Loucy (cell line): ENCODE results near the gene C2orf49.

Experiments used
- H2AFZ ChIP-seq: fragments of 200-600 bp; sonication (generic); 2 replicates; pipeline ENCODE4 v1.6.0; 2016; ENCODE audit warnings: antibody characterized with exemption, mild to moderate bottlenecking, low read length, moderate library complexity
- H3F3A ChIP-seq: fragments of 200-600 bp; 2 replicates; pipeline ENCODE4 v1.6.0; 2016; ENCODE audit warnings: antibody characterized with exemption, low read depth, mild to moderate bottlenecking
- H3K27me3 ChIP-seq: fragments of 200-600 bp; sonication (generic); 2 replicates; pipeline ENCODE4 v1.6.1; 2014; ENCODE audit warnings: low read length, mild to moderate bottlenecking; ENCODE audit not compliant: insufficient read depth, poor library complexity, severe bottlenecking
- H3K36me3 ChIP-seq: fragments of 200-600 bp; sonication (generic); 2 replicates; pipeline ENCODE4 v1.6.1; 2016; ENCODE audit warnings: low read length; ENCODE audit not compliant: insufficient read depth
- H3K4me1 ChIP-seq: fragments of 200-600 bp; sonication (generic); 2 replicates; pipeline ENCODE4 v1.5.1; 2014; ENCODE audit warnings: low read length, mild to moderate bottlenecking; ENCODE audit not compliant: insufficient read depth, poor library complexity, severe bottlenecking
- H3K4me2 ChIP-seq: fragments of 200-600 bp; sonication (generic); 2 replicates; pipeline ENCODE4 v1.6.0; 2014; ENCODE audit warnings: antibody characterized with exemption, low read length, low read depth, mild to moderate bottlenecking; ENCODE audit not compliant: poor library complexity, severe bottlenecking
- H3K4me3 ChIP-seq: fragments of 200-600 bp; sonication (generic); 2 replicates; pipeline ENCODE4 v1.5.1; 2014; ENCODE audit warnings: low read length, mild to moderate bottlenecking, mixed read lengths; ENCODE audit not compliant: poor library complexity, severe bottlenecking
- H3K79me2 ChIP-seq: fragments of 200-600 bp; sonication (generic); 2 replicates; pipeline ENCODE4 v1.6.1; 2014; ENCODE audit warnings: low read length; ENCODE audit not compliant: insufficient read depth
- H3K9ac ChIP-seq: fragments of 200-600 bp; sonication (generic); 2 replicates; pipeline ENCODE4 v1.6.0; 2014; ENCODE audit warnings: mild to moderate bottlenecking, low read depth, low read length, moderate library complexity; ENCODE audit not compliant: poor library complexity, severe bottlenecking
- H3K9me2 ChIP-seq: fragments of 200-600 bp; sonication (generic); replicated peaks from 2 replicates; pipeline ENCODE4 v1.6.1; 2016; ENCODE audit warnings: low read depth, low read length, mixed read lengths
- H3K9me3 ChIP-seq: fragments of 200-600 bp; sonication (generic); 2 replicates; pipeline ENCODE4 v1.6.1; 2014; ENCODE audit warnings: mild to moderate bottlenecking, antibody characterized with exemption, low read length, low read depth; ENCODE audit not compliant: insufficient read depth
- H4K20me1 ChIP-seq: fragments of 200-600 bp; sonication (generic); 2 replicates; pipeline ENCODE4 v1.6.0; 2014; ENCODE audit warnings: antibody characterized with exemption, low read length, mild to moderate bottlenecking; ENCODE audit not compliant: insufficient read depth, poor library complexity, severe bottlenecking
- EZH2phosphoT487 ChIP-seq: fragments of 200-600 bp; IDR thresholded peaks from 2 replicates; pipeline ENCODE4 v1.6.1; 2018; ENCODE audit warnings: antibody characterized with exemption, mild to moderate bottlenecking, moderate library complexity, borderline replicate concordance
- TF ChIP-seq, protein P1 (sequence below): fragments of 200-600 bp; sonication (generic); conservative IDR thresholded peaks from 2 replicates; pipeline ENCODE4 v1.5.1; 2014; ENCODE audit warnings: mild to moderate bottlenecking, antibody characterized with exemption, low read length

C2orf49 gene

DNA sequence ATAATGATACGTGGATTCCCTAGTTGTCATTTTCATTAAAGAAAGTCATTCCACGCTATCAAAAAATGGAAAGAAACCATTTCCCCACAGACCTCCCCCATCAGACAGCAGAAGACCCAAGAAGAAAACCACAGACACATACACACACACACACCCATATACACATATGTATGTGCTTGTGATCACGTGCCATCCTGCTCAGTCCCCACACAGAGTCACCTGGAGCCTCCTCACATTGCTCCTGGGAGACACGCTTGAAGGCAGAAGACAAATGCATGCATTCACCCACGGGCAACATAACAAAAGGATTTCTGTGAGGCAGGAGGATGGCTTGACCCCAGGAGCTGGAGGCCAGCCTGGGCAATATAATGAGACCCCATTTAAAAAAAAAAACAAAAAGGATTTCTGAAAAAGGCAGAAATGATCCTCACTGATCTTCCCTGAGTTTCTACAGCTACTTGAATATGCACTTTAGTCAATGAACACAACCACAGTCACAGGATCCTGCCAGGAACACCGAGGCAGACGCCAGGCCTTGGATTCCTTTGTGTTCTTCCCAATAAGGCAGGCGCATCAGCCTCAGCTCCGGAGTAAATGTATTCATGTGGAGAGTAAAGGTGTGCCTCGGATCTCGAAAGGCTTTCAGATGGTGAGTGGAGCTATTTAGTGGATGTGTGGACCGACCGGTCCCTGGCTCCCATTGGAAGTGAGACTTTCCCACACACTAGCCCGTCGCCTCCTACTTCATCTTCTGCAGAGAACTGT lies 28.8 kb upstream of the C2orf49 start:
- no peaks in the 10 kb centered on the region for H3F3A ChIP-seq
- no peaks in the 10 kb centered on the region for H3K9me3 ChIP-seq
- H3K79me2 ChIP-seq: peaks cover 60% of the 10 kb centered on the region
- peaks cover 24% of the 10 kb centered on the region for H4K20me1 ChIP-seq
- peaks cover 28% of the 10 kb centered on the region; the same call in 1 of the 2 replicates for H3K36me3 ChIP-seq
- H3K9ac ChIP-seq: no peak overlapping the region
- TF ChIP-seq, protein P1, sequence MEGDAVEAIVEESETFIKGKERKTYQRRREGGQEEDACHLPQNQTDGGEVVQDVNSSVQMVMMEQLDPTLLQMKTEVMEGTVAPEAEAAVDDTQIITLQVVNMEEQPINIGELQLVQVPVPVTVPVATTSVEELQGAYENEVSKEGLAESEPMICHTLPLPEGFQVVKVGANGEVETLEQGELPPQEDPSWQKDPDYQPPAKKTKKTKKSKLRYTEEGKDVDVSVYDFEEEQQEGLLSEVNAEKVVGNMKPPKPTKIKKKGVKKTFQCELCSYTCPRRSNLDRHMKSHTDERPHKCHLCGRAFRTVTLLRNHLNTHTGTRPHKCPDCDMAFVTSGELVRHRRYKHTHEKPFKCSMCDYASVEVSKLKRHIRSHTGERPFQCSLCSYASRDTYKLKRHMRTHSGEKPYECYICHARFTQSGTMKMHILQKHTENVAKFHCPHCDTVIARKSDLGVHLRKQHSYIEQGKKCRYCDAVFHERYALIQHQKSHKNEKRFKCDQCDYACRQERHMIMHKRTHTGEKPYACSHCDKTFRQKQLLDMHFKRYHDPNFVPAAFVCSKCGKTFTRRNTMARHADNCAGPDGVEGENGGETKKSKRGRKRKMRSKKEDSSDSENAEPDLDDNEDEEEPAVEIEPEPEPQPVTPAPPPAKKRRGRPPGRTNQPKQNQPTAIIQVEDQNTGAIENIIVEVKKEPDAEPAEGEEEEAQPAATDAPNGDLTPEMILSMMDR: no peak
- TF ChIP-seq EZH2phosphoT487: no peak
- H3K9me2 ChIP-seq: no peaks in the 10 kb centered on the region
- H3K4me3 ChIP-seq: no peak overlapping the region
- no peak overlapping the region for H3K4me2 ChIP-seq
- no peaks in the 10 kb centered on the region for H3K27me3 ChIP-seq
- no peaks in the 10 kb centered on the region for H3K4me1 ChIP-seq
- H2AFZ ChIP-seq: no peak overlapping the region

DNA sequence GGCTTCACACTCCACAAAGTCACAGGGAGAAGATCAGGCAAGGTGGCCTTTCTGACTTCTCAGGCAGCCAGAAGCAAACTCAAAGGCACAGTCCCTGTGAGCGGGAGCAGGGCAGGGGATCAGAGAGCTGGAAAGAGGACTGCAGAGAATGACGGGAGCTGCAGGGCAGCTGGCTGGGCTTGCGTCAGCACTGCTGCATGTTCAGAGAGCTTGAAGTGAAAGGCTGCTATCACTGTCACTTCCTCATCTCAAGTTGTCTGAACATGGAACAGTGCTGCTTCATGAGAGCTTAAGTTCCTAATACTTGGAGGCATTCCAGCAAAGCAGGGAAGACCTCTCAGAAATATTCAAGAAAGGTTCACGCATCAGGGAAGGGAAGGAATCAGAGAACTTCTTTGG lies 28.2 kb upstream of the C2orf49 start:
- H2AFZ ChIP-seq: no peak overlapping the region
- H3F3A ChIP-seq: no peaks in the 10 kb centered on the region
- peaks cover 59% of the 10 kb centered on the region for H3K79me2 ChIP-seq
- no peaks in the 10 kb centered on the region for H3K27me3 ChIP-seq
- H3K4me2 ChIP-seq: no peak overlapping the region
- H3K9me2 ChIP-seq: no peaks in the 10 kb centered on the region
- no peak overlapping the region for H3K9ac ChIP-seq
- TF ChIP-seq EZH2phosphoT487: no peak
- TF ChIP-seq, protein P1: no peak
- H3K4me1 ChIP-seq: no peaks in the 10 kb centered on the region
- peaks cover 28% of the 10 kb centered on the region; the same call in 1 of the 2 replicates for H3K36me3 ChIP-seq
- H3K9me3 ChIP-seq: no peaks in the 10 kb centered on the region
- peaks cover 24% of the 10 kb centered on the region for H4K20me1 ChIP-seq
- H3K4me3 ChIP-seq: no peak overlapping the region

DNA sequence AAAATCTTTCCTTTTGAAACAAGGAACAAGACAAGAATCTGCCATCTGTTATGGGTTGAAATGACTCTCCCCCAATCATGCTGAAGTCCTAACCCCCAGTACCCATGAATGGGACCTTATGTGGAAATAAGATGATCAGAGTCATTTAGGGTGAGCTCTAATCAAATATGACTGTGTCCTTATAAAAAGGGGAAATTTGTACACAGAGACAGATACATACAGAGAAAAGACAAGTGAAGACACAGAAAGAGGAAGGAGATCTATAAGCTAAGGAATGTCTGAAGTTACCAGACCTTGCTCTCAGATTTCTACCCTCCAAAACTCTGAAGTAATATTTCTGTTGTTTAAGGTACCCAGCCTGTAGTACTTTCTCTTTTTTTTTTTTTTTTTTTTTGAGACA lies 23.5 kb upstream of the C2orf49 start:
- Histone ChIP-seq H4K20me1 (peaks cover 34% of the 10 kb centered on the region), H3K4me1 (no peaks in the 10 kb centered on the region), H3K79me2 (peaks cover 90% of the 10 kb centered on the region), H3F3A (no peaks in the 10 kb centered on the region), H3K27me3 (no peaks in the 10 kb centered on the region), H3K4me3 (no peak overlapping the region), H3K36me3 (no peaks in the 10 kb centered on the region; the same call in 1 of the 2 replicates), H3K9me2 (no peaks in the 10 kb centered on the region), H3K9me3 (no peaks in the 10 kb centered on the region), H3K9ac (no peak overlapping the region), H3K4me2 (no peak overlapping the region), H2AFZ (no peak overlapping the region)
- TF ChIP-seq, protein P1: no peak
- TF ChIP-seq EZH2phosphoT487: no peak
